GM12865 (cell line): ENCODE measurements around the gene RBM25.
A peak's percentile ranks its signal among the peaks of the same experiment; 100 is the strongest.

Experiments
- DNase-seq: peaks from one replicate; pipeline ENCODE4 v3.0.0; 2010; ENCODE audit warnings: low read depth
- H3K4me3 ChIP-seq: 2 replicates; pipeline ENCODE4 v1.5.1; 2011; ENCODE audit warnings: mild to moderate bottlenecking, low read depth, low read length, control low read depth
- CTCF ChIP-seq: IDR thresholded peaks from 2 replicates; pipeline ENCODE4 v1.5.1; 2011; ENCODE audit warnings: low read length, control low read depth, low read depth, inconsistent platforms; ENCODE audit not compliant: insufficient read depth; ENCODE audit errors: missing control alignments

The RBM25 gene

GRCh38 chr14:73057944-73058223 lies 450 bp upstream of the RBM25 start:
- TF ChIP-seq CTCF = no peak
- H3K4me3 ChIP-seq = peak overlapping the region; percentile 96
- DNase-seq = no peak

GRCh38 chr14:73058922-73059673 lies 764 bp downstream of the RBM25 start:
- peak; percentile 12 for DNase-seq
- H3K4me3 ChIP-seq = peak overlapping the region; percentile 96
- TF ChIP-seq CTCF = no peak

GRCh38 chr14:73069585-73069984 lies 11.3 kb downstream of the RBM25 start:
- H3K4me3 ChIP-seq = no peak overlapping the region
- no peak for DNase-seq
- TF ChIP-seq CTCF = no peak

GRCh38 chr14:73091044-73091443 lies 32.7 kb downstream of the RBM25 start:
- no peak for TF ChIP-seq CTCF
- no peak for DNase-seq
- no peak overlapping the region for H3K4me3 ChIP-seq

GRCh38 chr14:73097421-73097820 lies 39.1 kb downstream of the RBM25 start:
- TF ChIP-seq CTCF = no peak
- no peak overlapping the region for H3K4me3 ChIP-seq
- DNase-seq = no peak

- no peak for TF ChIP-seq CTCF
- H3K4me3 ChIP-seq = no peak overlapping the region
- no peak for DNase-seq
Measured at GRCh38 chr14:73100334-73100733, 42.0 kb downstream of the RBM25 start.
